Common myeloid progenitor, CD34-positive (primary cell): ENCODE measurements around the gene JMJD6.
"Not testable (repeated sequence)": the region's sequence is repeated elsewhere in the genome, so short reads cannot be mapped to it uniquely, and the experiment has no call there.

Experiments
- CTCF ChIA-PET: fragments of 350-600 bp; sonication (Branson Sonifier 250); formaldehyde crosslinking; loops from one replicate; lab custom pipeline; 2021; ENCODE audit warnings: antibody characterized with exemption; lab: Charles Lee
- POLR2A ChIA-PET: fragments of 350-600 bp; sonication (Branson Sonifier 250); formaldehyde crosslinking; loops from one replicate; lab custom pipeline; 2021; ENCODE audit warnings: antibody characterized with exemption; lab: Charles Lee
- DNase-seq, 3 donors: peaks; one replicate each; pipeline versions ENCODE4 v3.0.0 to v3.0.0-alpha.2; 2013
- H3K27ac ChIP-seq, 2 experiments: 1 replicate in 1 of 2; 2 replicates in 1 of 2; pipeline ENCODE4 v1.7.0; 2013; ENCODE audit warnings: inconsistent platforms in 2 of 2, low read length in 2 of 2, mild to moderate bottlenecking in 2 of 2, low read depth in 1 of 2, moderate library complexity in 1 of 2; ENCODE audit not compliant: severe bottlenecking in 2 of 2, insufficient read depth in 1 of 2, poor library complexity in 1 of 2
- H3K27me3 ChIP-seq, 5 experiments: replicated peaks in 2 of 5; 1 replicate in 3 of 5; 2 replicates in 2 of 5; pipeline versions ENCODE4 v1.6.1 to v1.7.0; 2013; ENCODE audit warnings: low read length in 4 of 5, mild to moderate bottlenecking in 2 of 5, moderate library complexity in 2 of 5, inconsistent platforms in 1 of 5; ENCODE audit not compliant: insufficient read depth in 5 of 5, control insufficient read depth in 4 of 5
- H3K36me3 ChIP-seq, 4 experiments: 1 replicate in 2 of 4; 2 replicates in 2 of 4; pipeline versions ENCODE4 v1.6.1 to v1.7.0; 2013; ENCODE audit warnings: low read length in 3 of 4, control low read depth in 1 of 4, mild to moderate bottlenecking in 1 of 4; ENCODE audit not compliant: control insufficient read depth in 4 of 4, insufficient read depth in 4 of 4
- H3K4me1 ChIP-seq, 4 experiments: 1 replicate in 3 of 4; 2 replicates in 1 of 4; pipeline versions ENCODE4 v1.6.1 to v1.7.1; 2013; ENCODE audit warnings: low read length in 3 of 4, mild to moderate bottlenecking in 3 of 4, control low read depth in 1 of 4, inconsistent platforms in 1 of 4, moderate library complexity in 1 of 4; ENCODE audit not compliant: control insufficient read depth in 4 of 4, insufficient read depth in 4 of 4; ENCODE audit errors: control extremely low read depth in 1 of 4
- H3K4me3 ChIP-seq, 7 experiments: 1 replicate in 4 of 7; 2 replicates in 3 of 7; pipeline versions ENCODE4 v1.5.1 to v1.7.0; 2013; ENCODE audit warnings: mild to moderate bottlenecking in 7 of 7, low read length in 6 of 7, moderate library complexity in 6 of 7, inconsistent platforms in 2 of 7, low read depth in 2 of 7, control low read depth in 1 of 7; ENCODE audit not compliant: insufficient read depth in 4 of 7, control insufficient read depth in 1 of 7; ENCODE audit errors: extremely low read depth in 1 of 7
- H3K9me3 ChIP-seq, 5 experiments: 1 replicate in 4 of 5; 2 replicates in 1 of 5; pipeline versions ENCODE4 v1.6.1 to v1.7.1; 2013; ENCODE audit warnings: low read length in 4 of 5, mild to moderate bottlenecking in 2 of 5, inconsistent platforms in 1 of 5, low read depth in 1 of 5, moderate library complexity in 1 of 5; ENCODE audit not compliant: control insufficient read depth in 4 of 5, insufficient read depth in 2 of 5; ENCODE audit errors: control extremely low read depth in 1 of 5
- WGBS: methylation state at CpG from one replicate; pipeline ENCODE4 v1.1.5; 2013; ENCODE audit not compliant: insufficient coverage; 5-methylcytosine and 5-hydroxymethylcytosine counted together

JMJD6 gene

GRCh38 chr17:76723812-76724211 lies 2.6 kb downstream of the JMJD6 start:
- Histone ChIP-seq H3K27me3 (no peaks in the 10 kb centered on the region), H3K4me1 (peaks cover 9 to 34% (median 25%) of the 10 kb centered on the region in 4 experiments), H3K4me3 (no peak overlapping the region), H3K9me3 (no peaks in the 10 kb centered on the region), H3K27ac (no peak overlapping the region), H3K36me3 (peaks cover 13 to 49% (median 45%) of the 10 kb centered on the region in 4 experiments)
- ChIA-PET CTCF (interaction anchor here (1.4 to 2.0 kb wide), 2 partner anchors 10 to 11 kb away, joined by 5 to 14 read pairs; no protein-coding TSS in a partner anchor), POLR2A (no interaction called here)
- WGBS = 100% methylated on average over 2 of the region's 9 CpGs
- DNase-seq = no peak

- H3K4me3 ChIP-seq, POLR2A ChIA-PET, H3K9me3 ChIP-seq, DNase-seq, H3K27me3 ChIP-seq, H3K27ac ChIP-seq: not testable (repeated sequence)
- Histone ChIP-seq H3K36me3 (peaks cover 18 to 57% (median 50%) of the 10 kb centered on the region in 4 experiments), H3K4me1 (peaks cover 9 to 28% (median 20%) of the 10 kb centered on the region in 4 experiments)
- CTCF ChIA-PET = interaction anchor here (0.7 to 1.0 kb wide), 2 partner anchors 9 to 56 kb away, joined by 3 read pairs; no protein-coding TSS in a partner anchor
- WGBS = 100% methylated on average over 1 of the region's 8 CpGs
Measured at GRCh38 chr17:76722977-76723376, 3.4 kb downstream of the JMJD6 start.

GRCh38 chr17:76722279-76722678 lies 4.1 kb downstream of the JMJD6 start:
- Histone ChIP-seq H3K4me3 (no peak overlapping the region), H3K27me3 (no peaks in the 10 kb centered on the region), H3K27ac (no peak overlapping the region), H3K9me3 (no peaks in the 10 kb centered on the region), H3K4me1 (peaks cover 5 to 21% (median 14%) of the 10 kb centered on the region in 4 experiments), H3K36me3 (peaks cover 19 to 61% (median 52%) of the 10 kb centered on the region in 4 experiments)
- no peak for DNase-seq
- WGBS = 100% methylated on average over 3 of the region's 8 CpGs
- CTCF ChIA-PET = interaction anchor here (1.0 kb wide), 1 partner anchor 8 kb away, joined by 3 read pairs; no protein-coding TSS in a partner anchor
- POLR2A ChIA-PET = no interaction called here

- no peak for DNase-seq
- Histone ChIP-seq H3K27me3 (no peaks in the 10 kb centered on the region), H3K36me3 (peaks cover 20 to 69% (median 59%) of the 10 kb centered on the region in 4 experiments), H3K9me3 (no peaks in the 10 kb centered on the region), H3K4me3 (no peak overlapping the region), H3K4me1 (peaks cover 3 to 21% (median 18%) of the 10 kb centered on the region in 4 experiments), H3K27ac (no peak overlapping the region)
- ChIA-PET CTCF (no interaction called here), POLR2A (interaction anchor here (0.6 kb wide), 1 partner anchor 19 kb away, joined by 3 read pairs; no protein-coding TSS in a partner anchor)
- WGBS = 95% methylated on average over 3 of the region's 10 CpGs
Measured at GRCh38 chr17:76721463-76721862, 4.9 kb downstream of the JMJD6 start.

- WGBS = 100% methylated on average over 7 of the region's 9 CpGs
- Histone ChIP-seq H3K27ac (no peak overlapping the region), H3K36me3 (peaks cover 20 to 74% (median 65%) of the 10 kb centered on the region in 4 experiments), H3K4me3 (no peak overlapping the region), H3K4me1 (peaks cover 7 to 26% (median 22%) of the 10 kb centered on the region in 4 experiments), H3K9me3 (no peaks in the 10 kb centered on the region), H3K27me3 (no peaks in the 10 kb centered on the region)
- ChIA-PET CTCF (no interaction called here), POLR2A (interaction anchor here (0.6 kb wide), 1 partner anchor 18 kb away, joined by 3 read pairs; no protein-coding TSS in a partner anchor)
- no peak for DNase-seq
Measured at GRCh38 chr17:76720941-76721340, 5.5 kb downstream of the JMJD6 start.

- ChIA-PET POLR2A (interaction anchor here (0.6 kb wide), 1 partner anchor 1278 kb away, joined by 3 read pairs; no protein-coding TSS in a partner anchor), CTCF (interaction anchor here (1.0 kb wide), 1 partner anchor 15 kb away, joined by 3 read pairs; no protein-coding TSS in a partner anchor)
- no peaks in the 10 kb centered on the region for H3K27me3 ChIP-seq
- DNase-seq = no peak
- peaks cover 20 to 78% (median 66%) of the 10 kb centered on the region in 4 experiments for H3K36me3 ChIP-seq
- H3K4me3 ChIP-seq = no peak overlapping the region
- peaks cover 11 to 28% (median 22%) of the 10 kb centered on the region in 4 experiments for H3K4me1 ChIP-seq
- no peak overlapping the region for H3K27ac ChIP-seq
- 98% methylated on average over 8 of the region's 9 CpGs for WGBS
- H3K9me3 ChIP-seq = no peaks in the 10 kb centered on the region
Measured at GRCh38 chr17:76720211-76720610, 6.2 kb downstream of the JMJD6 start.

GRCh38 chr17:76718516-76718915 lies 7.9 kb downstream of the JMJD6 start:
- Histone ChIP-seq H3K9me3 (no peaks in the 10 kb centered on the region), H3K4me3 (no peak overlapping the region), H3K27me3 (no peaks in the 10 kb centered on the region), H3K27ac (no peak overlapping the region), H3K36me3 (peaks cover 17 to 77% (median 62%) of the 10 kb centered on the region in 4 experiments), H3K4me1 (peaks cover 13 to 32% (median 26%) of the 10 kb centered on the region in 4 experiments)
- WGBS = 95% methylated on average over 16 of the region's 16 CpGs
- CTCF ChIA-PET = interaction anchor here (0.9 to 1.3 kb wide), 2 partner anchors 8 to 10 kb away, joined by 4 read pairs; partner anchors contain the start of gene MXRA7
- DNase-seq = no peak
- POLR2A ChIA-PET = no interaction called here
